A673 (cell line): ENCODE measurements around the gene ABCA13. TPM values are rescaled to one million over a fixed set of nuclear protein-coding genes. Genes with fewer than 3 reads are reported as not detected.

Source experiments
- BruUV-seq: library from RNA; stranded (reverse); fragments of 400-500 nt; replicated peaks from 2 replicates; lab custom pipeline; 2021; lab: Mats Ljungman, UMichigan
- CTCF ChIA-PET: fragments of 300-600 bp; sonication (Branson Sonifier 250); formaldehyde crosslinking; loops from one replicate; lab custom pipeline; 2022; ENCODE audit warnings: antibody characterized with exemption; lab: Charles Lee
- POLR2A ChIA-PET: fragments of 300-600 bp; sonication (Branson Sonifier 250); formaldehyde crosslinking; loops from one replicate; lab custom pipeline; 2022; ENCODE audit warnings: antibody characterized with exemption; ENCODE audit not compliant: low non-redundant PET; lab: Charles Lee
- DNase-seq: peaks from one replicate; pipeline ENCODE4 v3.0.0-alpha.2; 2015; ENCODE audit warnings: low spot score
- H3K27ac ChIP-seq: fragments of 200-600 bp; sonication (generic); 2 replicates; pipeline ENCODE4 v1.5.1; 2016; ENCODE audit warnings: mixed run types, low read depth, mild to moderate bottlenecking, mixed read lengths, antibody characterized with exemption, low read length; ENCODE audit not compliant: poor library complexity, severe bottlenecking
- H3K27me3 ChIP-seq: fragments of 200-600 bp; sonication (generic); replicated peaks from 2 replicates; pipeline ENCODE4 v1.6.1; 2017; ENCODE audit warnings: mixed run types, low read depth, mild to moderate bottlenecking, mixed read lengths, antibody characterized with exemption, low read length; ENCODE audit not compliant: insufficient read depth, poor library complexity
- H3K36me3 ChIP-seq: fragments of 200-600 bp; sonication (generic); 2 replicates; pipeline ENCODE4 v1.6.1; 2016; ENCODE audit warnings: mixed run types, mild to moderate bottlenecking, mixed read lengths, antibody characterized with exemption, low read length; ENCODE audit not compliant: insufficient read depth, poor library complexity, severe bottlenecking
- H3K4me1 ChIP-seq: fragments of 200-600 bp; sonication (generic); 2 replicates; pipeline ENCODE4 v1.6.1; 2017; ENCODE audit warnings: mixed run types, mild to moderate bottlenecking, mixed read lengths, antibody characterized with exemption, low read length; ENCODE audit not compliant: insufficient read depth, poor library complexity, severe bottlenecking
- H3K4me3 ChIP-seq: fragments of 200-600 bp; sonication (generic); 2 replicates; pipeline ENCODE4 v1.5.1; 2016; ENCODE audit warnings: low read depth, mixed run types, mild to moderate bottlenecking, mixed read lengths, low read length; ENCODE audit not compliant: poor library complexity, severe bottlenecking
- H3K9me3 ChIP-seq: fragments of 200-600 bp; sonication (generic); 2 replicates; pipeline ENCODE4 v1.6.1; 2016; ENCODE audit warnings: mixed run types, low read depth, mild to moderate bottlenecking, mixed read lengths, antibody characterized with exemption, low read length; ENCODE audit not compliant: poor library complexity, severe bottlenecking
- EZH2 ChIP-seq: fragments of 200-600 bp; sonication (generic); IDR thresholded peaks from 2 replicates; pipeline ENCODE4 v1.6.1; 2017; ENCODE audit warnings: borderline replicate concordance, low read depth, mild to moderate bottlenecking, mixed read lengths, antibody characterized with exemption, low read length; ENCODE audit not compliant: poor library complexity, severe bottlenecking
- intact Hi-C: fragments of 100-400 bp; cut with micrococcal nuclease; formaldehyde crosslinking; loops from one replicate; pipeline ENCODE4 v1.10.0; 2022; ENCODE audit not compliant: unreplicated experiment
- total RNA-seq: library from RNA; stranded (reverse); gene quantifications from 2 replicates; pipeline ENCODE4 v1.2.3, GENCODE V29; 2021
- TF ChIP-seq, protein P1 (sequence below): fragments of 300-800, 200-600 bp; sonication (generic); conservative IDR thresholded peaks from 2 replicates; pipeline ENCODE4 v1.5.1; 2017; ENCODE audit warnings: low read depth, mild to moderate bottlenecking, antibody characterized with exemption, low read length, moderate library complexity, mixed read lengths

ABCA13 gene
- total RNA-seq, 1 experiment from 2014 or later = 15.6 TPM

GRCh38 chr7:48411619-48412018 is 240.4 kb downstream of the ABCA13 start:
- DNase-seq = no peak
- H3K27me3 ChIP-seq = no peaks in the 10 kb centered on the region
- ChIA-PET CTCF (no interaction called here), POLR2A (no interaction called here)
- H3K4me3 ChIP-seq = no peak overlapping the region
- no peaks in the 10 kb centered on the region for H3K4me1 ChIP-seq
- no peaks in the 10 kb centered on the region for H3K36me3 ChIP-seq
- intact Hi-C loops = no loop called here
- H3K27ac ChIP-seq = no peak overlapping the region
- H3K9me3 ChIP-seq = no peaks in the 10 kb centered on the region
- TF ChIP-seq, protein P1, sequence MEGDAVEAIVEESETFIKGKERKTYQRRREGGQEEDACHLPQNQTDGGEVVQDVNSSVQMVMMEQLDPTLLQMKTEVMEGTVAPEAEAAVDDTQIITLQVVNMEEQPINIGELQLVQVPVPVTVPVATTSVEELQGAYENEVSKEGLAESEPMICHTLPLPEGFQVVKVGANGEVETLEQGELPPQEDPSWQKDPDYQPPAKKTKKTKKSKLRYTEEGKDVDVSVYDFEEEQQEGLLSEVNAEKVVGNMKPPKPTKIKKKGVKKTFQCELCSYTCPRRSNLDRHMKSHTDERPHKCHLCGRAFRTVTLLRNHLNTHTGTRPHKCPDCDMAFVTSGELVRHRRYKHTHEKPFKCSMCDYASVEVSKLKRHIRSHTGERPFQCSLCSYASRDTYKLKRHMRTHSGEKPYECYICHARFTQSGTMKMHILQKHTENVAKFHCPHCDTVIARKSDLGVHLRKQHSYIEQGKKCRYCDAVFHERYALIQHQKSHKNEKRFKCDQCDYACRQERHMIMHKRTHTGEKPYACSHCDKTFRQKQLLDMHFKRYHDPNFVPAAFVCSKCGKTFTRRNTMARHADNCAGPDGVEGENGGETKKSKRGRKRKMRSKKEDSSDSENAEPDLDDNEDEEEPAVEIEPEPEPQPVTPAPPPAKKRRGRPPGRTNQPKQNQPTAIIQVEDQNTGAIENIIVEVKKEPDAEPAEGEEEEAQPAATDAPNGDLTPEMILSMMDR = no peak
- BruUV-seq = no TSS peak

GRCh38 chr7:48414011-48414732 is 242.9 kb downstream of the ABCA13 start:
- CTCF ChIA-PET = no interaction called here
- intact Hi-C loops = no loop called here
- TF ChIP-seq, protein P1 = no peak
- TF ChIP-seq EZH2 = no peak

DNA sequence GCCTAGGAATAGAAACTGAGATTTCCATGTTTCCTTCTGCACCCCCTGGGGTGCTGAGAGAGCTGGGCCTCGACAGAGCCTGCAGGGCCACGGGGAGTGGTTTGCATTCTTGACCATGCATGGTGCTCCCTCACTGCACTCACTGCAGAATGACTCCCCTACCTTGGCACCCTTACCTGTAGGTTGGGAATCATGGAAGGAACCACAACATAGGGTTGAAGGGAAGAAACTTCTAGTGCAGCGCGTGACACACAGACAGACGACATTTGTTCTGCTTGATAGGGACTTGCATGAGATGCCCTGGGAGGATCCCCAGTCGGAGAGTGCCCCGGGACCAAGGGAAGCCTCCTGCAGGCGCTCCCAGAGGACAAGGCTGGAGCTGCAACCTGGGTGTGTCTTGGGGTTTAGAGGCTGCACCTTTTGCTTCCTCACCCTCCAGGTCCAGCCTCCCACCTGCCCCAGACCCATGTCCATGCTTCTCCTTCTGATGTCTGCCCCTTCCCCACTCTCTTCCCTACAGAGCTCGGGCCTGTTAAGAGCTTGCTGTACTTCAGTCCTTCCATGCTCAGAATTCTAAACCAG is 245.2 kb downstream of the ABCA13 start:
- intact Hi-C loops = no loop called here
- no peak for TF ChIP-seq EZH2
- TF ChIP-seq, protein P1 = no peak
- ChIA-PET CTCF (no interaction called here), POLR2A (no interaction called here)
- Histone ChIP-seq H3K36me3 (no peaks in the 10 kb centered on the region), H3K27me3 (no peaks in the 10 kb centered on the region), H3K4me3 (no peak overlapping the region), H3K9me3 (no peaks in the 10 kb centered on the region), H3K4me1 (no peaks in the 10 kb centered on the region), H3K27ac (no peak overlapping the region)
- DNase-seq = no peak
- BruUV-seq = no TSS peak

More at GRCh38 chr7:48414011-48414732, 242.9 kb downstream of the ABCA13 start:
- Histone ChIP-seq H3K4me1 (no peaks in the 10 kb centered on the region), H3K36me3 (no peaks in the 10 kb centered on the region), H3K9me3 (no peaks in the 10 kb centered on the region), H3K27me3 (no peaks in the 10 kb centered on the region), H3K4me3 (no peak overlapping the region), H3K27ac (no peak overlapping the region)
- BruUV-seq = no TSS peak
- no peak for DNase-seq
- POLR2A ChIA-PET = no interaction called here
